ENCODE results near the gene NASP. TPM values are rescaled to one million over a fixed set of nuclear protein-coding genes. Genes with fewer than 3 reads are reported as not detected.

Gene NASP
- total and polyA plus RNA-seq, 2 of the 13 experiments (the other 11 are each of a cell fraction or from before 2014, with no cell fraction given): 132 to 256 TPM

DNA sequence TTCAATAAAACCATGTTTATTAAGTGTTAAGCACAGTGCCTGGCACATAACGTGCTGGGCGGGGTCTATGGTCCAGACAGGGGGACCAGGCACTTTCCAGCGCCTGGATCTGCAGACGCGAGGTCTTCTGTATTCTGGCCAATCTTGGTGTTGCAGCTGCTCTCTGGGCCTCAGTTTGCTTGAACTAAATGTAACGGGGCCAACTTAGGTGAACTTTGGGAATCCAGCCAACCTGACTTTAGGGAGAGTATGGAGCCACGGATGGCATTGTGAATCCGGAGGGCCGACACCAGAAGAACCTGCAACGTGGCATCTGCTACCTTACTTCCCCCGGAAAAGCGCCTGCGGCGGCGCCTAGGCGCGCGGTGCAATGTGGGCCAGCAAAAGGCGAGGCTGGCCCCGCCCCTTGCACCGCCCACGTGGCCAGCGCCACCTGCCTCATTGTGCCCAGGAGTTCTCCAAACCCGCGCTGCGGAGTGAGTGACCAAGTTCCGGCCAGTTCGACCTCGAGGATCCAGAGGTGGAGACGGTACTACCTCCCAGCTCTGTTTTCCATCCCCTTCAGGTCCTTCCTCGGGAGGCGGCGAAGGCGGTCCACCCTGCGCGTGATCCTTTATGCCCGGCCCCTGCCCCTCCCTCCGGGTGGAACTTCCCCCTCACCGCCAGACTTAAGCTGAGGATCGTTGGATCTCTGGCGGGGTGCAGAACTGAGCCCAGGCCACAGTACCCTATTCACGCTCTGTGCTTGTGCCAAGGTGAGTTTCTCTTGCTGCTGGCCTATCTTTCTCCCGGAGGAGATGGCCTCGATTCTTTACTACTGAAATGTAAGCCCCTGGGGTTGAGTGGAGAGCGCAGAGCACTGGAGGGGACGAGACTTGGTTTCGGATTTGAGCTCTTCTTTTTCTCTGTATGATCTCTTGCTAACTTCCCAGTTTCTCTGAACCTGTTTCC, 33.2 kb upstream of the NASP start, which contains the start of gene AKR1A1 (continued):
- TF ChIP-seq ZNF720 (CRISPR knock-in tag; IDR thresholded peaks at IDR 0.05) (no peak), ZNF432 (CRISPR knock-in tag; IDR thresholded peaks at IDR 0.05; ENCODE audit: borderline replicate concordance) (0 out of 2 replicates have a peak, but pooled peaks have one; percentile 20), ZNF776 (CRISPR knock-in tag; IDR thresholded peaks at IDR 0.05) (peak; percentile 84), ZNF7 (CRISPR knock-in tag; IDR thresholded peaks at IDR 0.05) (no peak), ZNF562 (CRISPR knock-in tag; IDR thresholded peaks at IDR 0.05; ENCODE audit: borderline replicate concordance) (peak; percentile 23; the same call in 1 of the 2 replicates), SRSF1 (optimal IDR thresholded peaks at IDR 0.05; ENCODE audit: low read depth, low read length) (peak; percentile 56), ZNF556 (CRISPR knock-in tag; IDR thresholded peaks at IDR 0.05; ENCODE audit: borderline replicate concordance) (peak; percentile 82; the same call in 1 of the 2 replicates), SP4 (CRISPR knock-in tag; IDR thresholded peaks at IDR 0.05) (peak; percentile 92), MEIS2 (CRISPR knock-in tag; IDR thresholded peaks at IDR 0.05) (peak; percentile 43; the same call in 1 of the 2 replicates), ZNF841 (CRISPR knock-in tag; IDR thresholded peaks at IDR 0.05; ENCODE audit: borderline replicate concordance) (no peak), SOX13 (IDR thresholded peaks at IDR 0.05) (peak; percentile 10; the same call in 1 of the 2 replicates), SOX13 (CRISPR knock-in tag; conservative IDR thresholded peaks at IDR 0.05 in 1 of 2, IDR thresholded peaks at IDR 0.05 in 1 of 2) (no peak), GATAD2A (CRISPR knock-in tag; IDR thresholded peaks at IDR 0.05) (peak; percentile 61; the same call in 1 of the 2 replicates)
- TF ChIP-seq, protein P1, sequence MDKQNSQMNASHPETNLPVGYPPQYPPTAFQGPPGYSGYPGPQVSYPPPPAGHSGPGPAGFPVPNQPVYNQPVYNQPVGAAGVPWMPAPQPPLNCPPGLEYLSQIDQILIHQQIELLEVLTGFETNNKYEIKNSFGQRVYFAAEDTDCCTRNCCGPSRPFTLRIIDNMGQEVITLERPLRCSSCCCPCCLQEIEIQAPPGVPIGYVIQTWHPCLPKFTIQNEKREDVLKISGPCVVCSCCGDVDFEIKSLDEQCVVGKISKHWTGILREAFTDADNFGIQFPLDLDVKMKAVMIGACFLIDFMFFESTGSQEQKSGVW (CRISPR knock-in tag; IDR thresholded peaks at IDR 0.05; ENCODE audit: borderline replicate concordance): peak; percentile 49; the same call in 1 of the 2 replicates
- TF ChIP-seq, protein P2, sequence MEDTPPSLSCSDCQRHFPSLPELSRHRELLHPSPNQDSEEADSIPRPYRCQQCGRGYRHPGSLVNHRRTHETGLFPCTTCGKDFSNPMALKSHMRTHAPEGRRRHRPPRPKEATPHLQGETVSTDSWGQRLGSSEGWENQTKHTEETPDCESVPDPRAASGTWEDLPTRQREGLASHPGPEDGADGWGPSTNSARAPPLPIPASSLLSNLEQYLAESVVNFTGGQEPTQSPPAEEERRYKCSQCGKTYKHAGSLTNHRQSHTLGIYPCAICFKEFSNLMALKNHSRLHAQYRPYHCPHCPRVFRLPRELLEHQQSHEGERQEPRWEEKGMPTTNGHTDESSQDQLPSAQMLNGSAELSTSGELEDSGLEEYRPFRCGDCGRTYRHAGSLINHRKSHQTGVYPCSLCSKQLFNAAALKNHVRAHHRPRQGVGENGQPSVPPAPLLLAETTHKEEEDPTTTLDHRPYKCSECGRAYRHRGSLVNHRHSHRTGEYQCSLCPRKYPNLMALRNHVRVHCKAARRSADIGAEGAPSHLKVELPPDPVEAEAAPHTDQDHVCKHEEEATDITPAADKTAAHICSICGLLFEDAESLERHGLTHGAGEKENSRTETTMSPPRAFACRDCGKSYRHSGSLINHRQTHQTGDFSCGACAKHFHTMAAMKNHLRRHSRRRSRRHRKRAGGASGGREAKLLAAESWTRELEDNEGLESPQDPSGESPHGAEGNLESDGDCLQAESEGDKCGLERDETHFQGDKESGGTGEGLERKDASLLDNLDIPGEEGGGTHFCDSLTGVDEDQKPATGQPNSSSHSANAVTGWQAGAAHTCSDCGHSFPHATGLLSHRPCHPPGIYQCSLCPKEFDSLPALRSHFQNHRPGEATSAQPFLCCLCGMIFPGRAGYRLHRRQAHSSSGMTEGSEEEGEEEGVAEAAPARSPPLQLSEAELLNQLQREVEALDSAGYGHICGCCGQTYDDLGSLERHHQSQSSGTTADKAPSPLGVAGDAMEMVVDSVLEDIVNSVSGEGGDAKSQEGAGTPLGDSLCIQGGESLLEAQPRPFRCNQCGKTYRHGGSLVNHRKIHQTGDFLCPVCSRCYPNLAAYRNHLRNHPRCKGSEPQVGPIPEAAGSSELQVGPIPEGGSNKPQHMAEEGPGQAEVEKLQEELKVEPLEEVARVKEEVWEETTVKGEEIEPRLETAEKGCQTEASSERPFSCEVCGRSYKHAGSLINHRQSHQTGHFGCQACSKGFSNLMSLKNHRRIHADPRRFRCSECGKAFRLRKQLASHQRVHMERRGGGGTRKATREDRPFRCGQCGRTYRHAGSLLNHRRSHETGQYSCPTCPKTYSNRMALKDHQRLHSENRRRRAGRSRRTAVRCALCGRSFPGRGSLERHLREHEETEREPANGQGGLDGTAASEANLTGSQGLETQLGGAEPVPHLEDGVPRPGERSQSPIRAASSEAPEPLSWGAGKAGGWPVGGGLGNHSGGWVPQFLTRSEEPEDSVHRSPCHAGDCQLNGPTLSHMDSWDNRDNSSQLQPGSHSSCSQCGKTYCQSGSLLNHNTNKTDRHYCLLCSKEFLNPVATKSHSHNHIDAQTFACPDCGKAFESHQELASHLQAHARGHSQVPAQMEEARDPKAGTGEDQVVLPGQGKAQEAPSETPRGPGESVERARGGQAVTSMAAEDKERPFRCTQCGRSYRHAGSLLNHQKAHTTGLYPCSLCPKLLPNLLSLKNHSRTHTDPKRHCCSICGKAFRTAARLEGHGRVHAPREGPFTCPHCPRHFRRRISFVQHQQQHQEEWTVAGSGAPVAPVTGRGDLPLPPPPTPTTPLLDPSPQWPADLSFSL (CRISPR knock-in tag; IDR thresholded peaks at IDR 0.05): no peak
- TF ChIP-seq, protein P3, sequence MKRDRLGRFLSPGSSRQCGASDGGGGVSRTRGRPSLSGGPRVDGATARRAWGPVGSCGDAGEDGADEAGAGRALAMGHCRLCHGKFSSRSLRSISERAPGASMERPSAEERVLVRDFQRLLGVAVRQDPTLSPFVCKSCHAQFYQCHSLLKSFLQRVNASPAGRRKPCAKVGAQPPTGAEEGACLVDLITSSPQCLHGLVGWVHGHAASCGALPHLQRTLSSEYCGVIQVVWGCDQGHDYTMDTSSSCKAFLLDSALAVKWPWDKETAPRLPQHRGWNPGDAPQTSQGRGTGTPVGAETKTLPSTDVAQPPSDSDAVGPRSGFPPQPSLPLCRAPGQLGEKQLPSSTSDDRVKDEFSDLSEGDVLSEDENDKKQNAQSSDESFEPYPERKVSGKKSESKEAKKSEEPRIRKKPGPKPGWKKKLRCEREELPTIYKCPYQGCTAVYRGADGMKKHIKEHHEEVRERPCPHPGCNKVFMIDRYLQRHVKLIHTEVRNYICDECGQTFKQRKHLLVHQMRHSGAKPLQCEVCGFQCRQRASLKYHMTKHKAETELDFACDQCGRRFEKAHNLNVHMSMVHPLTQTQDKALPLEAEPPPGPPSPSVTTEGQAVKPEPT (CRISPR knock-in tag; IDR thresholded peaks at IDR 0.05; ENCODE audit: low read depth): peak; percentile 66; the same call in 1 of the 2 replicates

Measured in HepG2 (cell line).